HepG2 (cell line): ENCODE results near the gene C6orf132. TPM values are rescaled to one million over a fixed set of nuclear protein-coding genes. Genes with fewer than 3 reads are reported as not detected.
A peak's percentile ranks its signal among the peaks of the same experiment; 100 is the strongest.

Source experiments
- CBX5 ChIP-seq: sonication (generic); formaldehyde crosslinking; IDR thresholded peaks from 2 replicates; pipeline ENCODE4 v1.4.0; 2020; ENCODE audit warnings: missing genetic modification reagents, borderline replicate concordance
- DPF2 ChIP-seq: sonication (generic); formaldehyde crosslinking; IDR thresholded peaks from 2 replicates; pipeline ENCODE4 v1.4.0; 2020; ENCODE audit warnings: mild to moderate bottlenecking, low read depth, missing genetic modification reagents, borderline replicate concordance
- ELF3 ChIP-seq: IDR thresholded peaks from 2 replicates; pipeline ENCODE4 v1.6.1; 2016; ENCODE audit warnings: missing genetic modification reagents, missing compliant biosample characterization
- FOXJ3 ChIP-seq: sonication (generic); formaldehyde crosslinking; IDR thresholded peaks from 2 replicates; pipeline ENCODE4 v1.4.0; 2020; ENCODE audit warnings: missing genetic modification reagents, mild to moderate bottlenecking, borderline replicate concordance
- IKZF4 ChIP-seq: sonication (generic); formaldehyde crosslinking; IDR thresholded peaks from 2 replicates; pipeline ENCODE4 v1.5.1; 2020; ENCODE audit warnings: borderline replicate concordance, mild to moderate bottlenecking, low read depth, missing genetic modification reagents; ENCODE audit errors: not compliant biosample characterization
- KAT2B ChIP-seq: fragments of 150-350 bp; IDR thresholded peaks from 2 replicates; pipeline ENCODE4 v1.6.1; 2014; ENCODE audit warnings: low read depth, low read length, borderline replicate concordance
- KDM3A ChIP-seq: IDR thresholded peaks from 2 replicates; pipeline ENCODE4 v1.6.1; 2018; ENCODE audit warnings: low read depth, missing compliant biosample characterization
- PHF5A ChIP-seq: IDR thresholded peaks from one replicate; pipeline ENCODE4 v1.6.1; 2018; ENCODE audit warnings: low read depth, missing genetic modification reagents; ENCODE audit not compliant: unreplicated experiment
- RARA ChIP-seq: IDR thresholded peaks from 2 replicates; pipeline ENCODE4 v1.6.1; 2016; ENCODE audit warnings: missing genetic modification reagents, missing compliant biosample characterization
- RBFOX2 ChIP-seq: fragments of 200-400 bp; formaldehyde crosslinking; IDR thresholded peaks from 2 replicates; pipeline ENCODE4 v1.6.1; 2017; ENCODE audit warnings: low read depth, mild to moderate bottlenecking, low read length
- SMAD9 ChIP-seq: sonication (generic); formaldehyde crosslinking; IDR thresholded peaks from 2 replicates; pipeline ENCODE4 v1.5.1; 2020; ENCODE audit warnings: mild to moderate bottlenecking, missing genetic modification reagents
- SNRNP70 ChIP-seq: fragments of 200-400 bp; formaldehyde crosslinking; IDR thresholded peaks from 2 replicates; pipeline ENCODE4 v1.6.1; 2017; ENCODE audit warnings: mild to moderate bottlenecking, low read depth, low read length, moderate library complexity
- SP2 ChIP-seq: sonication (generic); formaldehyde crosslinking; IDR thresholded peaks from 2 replicates; pipeline ENCODE4 v1.5.1; 2020; ENCODE audit warnings: mild to moderate bottlenecking, missing genetic modification reagents
- TAF1 ChIP-seq: sonication (generic); formaldehyde crosslinking; IDR thresholded peaks from 2 replicates; pipeline ENCODE4 v1.4.0; 2020; ENCODE audit warnings: missing genetic modification reagents
- ZNF335 ChIP-seq: sonication (generic); formaldehyde crosslinking; IDR thresholded peaks from 2 replicates; pipeline ENCODE4 v1.4.0; 2020; ENCODE audit warnings: missing genetic modification reagents
- ZNF747 ChIP-seq: sonication (generic); formaldehyde crosslinking; IDR thresholded peaks from 2 replicates; pipeline ENCODE4 v1.8.1; 2023; ENCODE audit warnings: missing genetic modification reagents, mild to moderate bottlenecking, borderline replicate concordance
- ZNF761 ChIP-seq: sonication (generic); formaldehyde crosslinking; conservative IDR thresholded peaks from 2 replicates; pipeline ENCODE4 v1.4.0; 2020; ENCODE audit warnings: mild to moderate bottlenecking, missing genetic modification reagents
- ZSCAN30 ChIP-seq: sonication (generic); formaldehyde crosslinking; IDR thresholded peaks from 2 replicates; pipeline ENCODE4 v1.5.0; 2020; ENCODE audit warnings: mild to moderate bottlenecking, missing genetic modification reagents
- polyA plus RNA-seq, 8 experiments: library from polyadenylated mRNA; depleted of rRNA in 3 of 8; stranded (reverse) in 7 of 8; unstranded in 1 of 8; fragments of >200 nt; fragmentation: Illumina TruSeq in 4 of 8; extraction: Trizol in 4 of 8; gene quantifications; 2 replicates each; pipeline versions ENCODE4 v1.2.1 to v1.2.3, GENCODE V29; 2011 to 2016; ENCODE audit warnings: low read depth in 4 of 8, missing spikeins in 1 of 8, mixed read lengths in 1 of 8; ENCODE audit not compliant: insufficient read depth in 1 of 8
- total RNA-seq, 5 experiments: library from RNA; depleted of rRNA; stranded (reverse); fragments of >200 nt; fragmentation: Illumina TruSeq; extraction: Trizol; gene quantifications; 2 replicates each; pipeline ENCODE4 v1.2.3, GENCODE V29; 2016; ENCODE audit warnings: low read depth in 1 of 5
- TF ChIP-seq, protein P1 (sequence below): sonication (generic); formaldehyde crosslinking; IDR thresholded peaks from 2 replicates; pipeline ENCODE4 v1.5.1; 2020; ENCODE audit warnings: mild to moderate bottlenecking, missing genetic modification reagents, moderate library complexity
- TF ChIP-seq, protein P2 (sequence below): sonication (generic); formaldehyde crosslinking; IDR thresholded peaks from 2 replicates; pipeline ENCODE4 v1.4.0; 2020; ENCODE audit warnings: missing genetic modification reagents, mild to moderate bottlenecking, borderline replicate concordance
- TF ChIP-seq, protein P3 (sequence below): IDR thresholded peaks from 2 replicates; pipeline ENCODE4 v1.6.1; 2018; ENCODE audit warnings: missing genetic modification reagents
- TF ChIP-seq, protein P4 (sequence below): sonication (generic); formaldehyde crosslinking; IDR thresholded peaks from 2 replicates; pipeline ENCODE4 v1.8.1; 2022; ENCODE audit warnings: mild to moderate bottlenecking, missing genetic modification reagents
- TF ChIP-seq, protein P5 (sequence below): sonication (generic); formaldehyde crosslinking; IDR thresholded peaks from 2 replicates; pipeline ENCODE4 v1.4.0; 2020; ENCODE audit warnings: mild to moderate bottlenecking, missing genetic modification reagents

Gene C6orf132
- total and polyA plus RNA-seq, 2 of the 13 experiments (the other 11 are each of a cell fraction or from before 2014, with no cell fraction given) = 0.78 to 3.0 TPM

DNA sequence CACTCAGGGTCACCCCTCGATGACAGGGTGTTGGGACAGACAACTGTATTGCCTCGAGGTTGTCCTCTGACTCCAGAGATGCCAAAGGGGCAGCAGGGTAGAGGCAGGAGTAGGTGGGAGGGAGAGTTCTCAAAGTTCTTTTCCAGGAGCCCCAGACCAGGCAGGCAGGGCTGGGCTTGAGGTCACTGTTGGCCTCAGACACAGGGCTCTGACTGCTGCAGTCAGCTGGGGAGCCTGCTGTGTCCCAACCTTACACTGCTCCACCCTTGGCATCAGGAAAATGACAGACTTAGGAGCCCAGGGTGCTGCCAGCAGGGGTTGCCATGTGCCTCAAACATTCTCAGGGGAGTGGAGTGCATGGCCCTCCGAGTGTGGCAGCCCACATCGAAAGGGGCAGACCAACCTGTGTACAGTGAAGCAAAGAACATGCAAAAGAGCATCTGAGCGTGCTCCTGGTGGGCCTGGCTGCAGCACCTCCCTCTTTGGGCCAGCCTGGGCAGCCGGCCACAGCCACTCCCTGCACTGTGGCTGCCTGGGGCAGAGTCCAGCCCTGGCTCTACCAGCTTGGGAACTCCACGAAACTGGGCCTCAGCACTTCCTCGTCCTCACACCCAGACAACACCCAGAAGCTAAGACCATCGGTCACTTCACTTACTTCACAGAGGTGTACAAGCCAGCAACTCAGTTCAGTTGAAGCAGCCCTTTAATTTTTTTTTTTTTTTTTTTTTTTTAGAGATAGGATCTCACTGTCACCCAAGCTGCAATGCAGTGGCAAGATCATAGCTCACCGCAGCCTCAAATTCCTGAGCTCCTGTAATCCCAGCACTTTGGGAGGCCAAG lies 24.0 kb downstream of the C6orf132 start (continued):
- TF ChIP-seq RARA (CRISPR knock-in tag) = peak; percentile 66
- TF ChIP-seq, protein P1, sequence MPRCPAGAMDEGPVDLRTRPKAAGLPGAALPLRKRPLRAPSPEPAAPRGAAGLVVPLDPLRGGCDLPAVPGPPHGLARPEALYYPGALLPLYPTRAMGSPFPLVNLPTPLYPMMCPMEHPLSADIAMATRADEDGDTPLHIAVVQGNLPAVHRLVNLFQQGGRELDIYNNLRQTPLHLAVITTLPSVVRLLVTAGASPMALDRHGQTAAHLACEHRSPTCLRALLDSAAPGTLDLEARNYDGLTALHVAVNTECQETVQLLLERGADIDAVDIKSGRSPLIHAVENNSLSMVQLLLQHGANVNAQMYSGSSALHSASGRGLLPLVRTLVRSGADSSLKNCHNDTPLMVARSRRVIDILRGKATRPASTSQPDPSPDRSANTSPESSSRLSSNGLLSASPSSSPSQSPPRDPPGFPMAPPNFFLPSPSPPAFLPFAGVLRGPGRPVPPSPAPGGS (CRISPR knock-in tag) = no peak
- TF ChIP-seq, protein P2, sequence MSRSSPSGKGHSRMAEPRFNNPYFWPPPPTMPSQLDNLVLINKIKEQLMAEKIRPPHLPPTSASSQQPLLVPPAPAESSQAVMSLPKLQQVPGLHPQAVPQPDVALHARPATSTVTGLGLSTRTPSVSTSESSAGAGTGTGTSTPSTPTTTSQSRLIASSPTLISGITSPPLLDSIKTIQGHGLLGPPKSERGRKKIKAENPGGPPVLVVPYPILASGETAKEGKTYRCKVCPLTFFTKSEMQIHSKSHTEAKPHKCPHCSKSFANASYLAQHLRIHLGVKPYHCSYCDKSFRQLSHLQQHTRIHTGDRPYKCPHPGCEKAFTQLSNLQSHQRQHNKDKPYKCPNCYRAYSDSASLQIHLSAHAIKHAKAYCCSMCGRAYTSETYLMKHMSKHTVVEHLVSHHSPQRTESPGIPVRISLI (CRISPR knock-in tag) = peak; percentile 79
- TF ChIP-seq, protein P3, sequence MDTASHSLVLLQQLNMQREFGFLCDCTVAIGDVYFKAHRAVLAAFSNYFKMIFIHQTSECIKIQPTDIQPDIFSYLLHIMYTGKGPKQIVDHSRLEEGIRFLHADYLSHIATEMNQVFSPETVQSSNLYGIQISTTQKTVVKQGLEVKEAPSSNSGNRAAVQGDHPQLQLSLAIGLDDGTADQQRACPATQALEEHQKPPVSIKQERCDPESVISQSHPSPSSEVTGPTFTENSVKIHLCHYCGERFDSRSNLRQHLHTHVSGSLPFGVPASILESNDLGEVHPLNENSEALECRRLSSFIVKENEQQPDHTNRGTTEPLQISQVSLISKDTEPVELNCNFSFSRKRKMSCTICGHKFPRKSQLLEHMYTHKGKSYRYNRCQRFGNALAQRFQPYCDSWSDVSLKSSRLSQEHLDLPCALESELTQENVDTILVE = peak; percentile 25; the same call in 1 of the 2 replicates
- TF ChIP-seq RBFOX2 = no peak
- TF ChIP-seq KAT2B = no peak
- TF ChIP-seq ZNF747 (CRISPR knock-in tag) = no peak
- no peak for TF ChIP-seq FOXJ3 (CRISPR knock-in tag)
- TF ChIP-seq ZSCAN30 (CRISPR knock-in tag) = no peak
- peak; percentile 24; the same call in 1 of the 2 replicates for TF ChIP-seq TAF1 (CRISPR knock-in tag)
- no peak for TF ChIP-seq SMAD9
- TF ChIP-seq ZNF761 (CRISPR knock-in tag) = no peak
- no peak for TF ChIP-seq KDM3A
- TF ChIP-seq ELF3 (CRISPR knock-in tag) = peak; percentile 94
- TF ChIP-seq ZNF335 = no peak
- TF ChIP-seq IKZF4 = peak; percentile 63
- no peak for TF ChIP-seq DPF2
- peak; percentile 80; the same call in 1 of the 2 replicates for TF ChIP-seq CBX5 (CRISPR knock-in tag)
- TF ChIP-seq PHF5A (CRISPR knock-in tag) = no peak
- TF ChIP-seq SP2 (CRISPR knock-in tag) = no peak
- TF ChIP-seq, protein P4, sequence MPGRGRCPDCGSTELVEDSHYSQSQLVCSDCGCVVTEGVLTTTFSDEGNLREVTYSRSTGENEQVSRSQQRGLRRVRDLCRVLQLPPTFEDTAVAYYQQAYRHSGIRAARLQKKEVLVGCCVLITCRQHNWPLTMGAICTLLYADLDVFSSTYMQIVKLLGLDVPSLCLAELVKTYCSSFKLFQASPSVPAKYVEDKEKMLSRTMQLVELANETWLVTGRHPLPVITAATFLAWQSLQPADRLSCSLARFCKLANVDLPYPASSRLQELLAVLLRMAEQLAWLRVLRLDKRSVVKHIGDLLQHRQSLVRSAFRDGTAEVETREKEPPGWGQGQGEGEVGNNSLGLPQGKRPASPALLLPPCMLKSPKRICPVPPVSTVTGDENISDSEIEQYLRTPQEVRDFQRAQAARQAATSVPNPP (CRISPR knock-in tag) = no peak
- no peak for TF ChIP-seq SNRNP70
- TF ChIP-seq, protein P5, sequence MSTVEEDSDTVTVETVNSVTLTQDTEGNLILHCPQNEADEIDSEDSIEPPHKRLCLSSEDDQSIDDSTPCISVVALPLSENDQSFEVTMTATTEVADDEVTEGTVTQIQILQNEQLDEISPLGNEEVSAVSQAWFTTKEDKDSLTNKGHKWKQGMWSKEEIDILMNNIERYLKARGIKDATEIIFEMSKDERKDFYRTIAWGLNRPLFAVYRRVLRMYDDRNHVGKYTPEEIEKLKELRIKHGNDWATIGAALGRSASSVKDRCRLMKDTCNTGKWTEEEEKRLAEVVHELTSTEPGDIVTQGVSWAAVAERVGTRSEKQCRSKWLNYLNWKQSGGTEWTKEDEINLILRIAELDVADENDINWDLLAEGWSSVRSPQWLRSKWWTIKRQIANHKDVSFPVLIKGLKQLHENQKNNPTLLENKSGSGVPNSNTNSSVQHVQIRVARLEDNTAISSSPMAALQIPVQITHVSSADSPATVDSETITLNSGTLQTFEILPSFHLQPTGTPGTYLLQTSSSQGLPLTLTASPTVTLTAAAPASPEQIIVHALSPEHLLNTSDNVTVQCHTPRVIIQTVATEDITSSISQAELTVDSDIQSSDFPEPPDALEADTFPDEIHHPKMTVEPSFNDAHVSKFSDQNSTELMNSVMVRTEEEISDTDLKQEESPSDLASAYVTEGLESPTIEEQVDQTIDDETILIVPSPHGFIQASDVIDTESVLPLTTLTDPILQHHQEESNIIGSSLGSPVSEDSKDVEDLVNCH (CRISPR knock-in tag) = no peak
